ENCODE results near the gene CFAP46. TPM values are rescaled to one million over a fixed set of nuclear protein-coding genes. Genes with fewer than 3 reads are reported as not detected.
A peak's percentile ranks its signal among the peaks of the same experiment; 100 is the strongest.

The CFAP46 gene
- total and polyA plus RNA-seq, 2 donors from 2014 or later: 3.8 to 8.3 TPM

DNA sequence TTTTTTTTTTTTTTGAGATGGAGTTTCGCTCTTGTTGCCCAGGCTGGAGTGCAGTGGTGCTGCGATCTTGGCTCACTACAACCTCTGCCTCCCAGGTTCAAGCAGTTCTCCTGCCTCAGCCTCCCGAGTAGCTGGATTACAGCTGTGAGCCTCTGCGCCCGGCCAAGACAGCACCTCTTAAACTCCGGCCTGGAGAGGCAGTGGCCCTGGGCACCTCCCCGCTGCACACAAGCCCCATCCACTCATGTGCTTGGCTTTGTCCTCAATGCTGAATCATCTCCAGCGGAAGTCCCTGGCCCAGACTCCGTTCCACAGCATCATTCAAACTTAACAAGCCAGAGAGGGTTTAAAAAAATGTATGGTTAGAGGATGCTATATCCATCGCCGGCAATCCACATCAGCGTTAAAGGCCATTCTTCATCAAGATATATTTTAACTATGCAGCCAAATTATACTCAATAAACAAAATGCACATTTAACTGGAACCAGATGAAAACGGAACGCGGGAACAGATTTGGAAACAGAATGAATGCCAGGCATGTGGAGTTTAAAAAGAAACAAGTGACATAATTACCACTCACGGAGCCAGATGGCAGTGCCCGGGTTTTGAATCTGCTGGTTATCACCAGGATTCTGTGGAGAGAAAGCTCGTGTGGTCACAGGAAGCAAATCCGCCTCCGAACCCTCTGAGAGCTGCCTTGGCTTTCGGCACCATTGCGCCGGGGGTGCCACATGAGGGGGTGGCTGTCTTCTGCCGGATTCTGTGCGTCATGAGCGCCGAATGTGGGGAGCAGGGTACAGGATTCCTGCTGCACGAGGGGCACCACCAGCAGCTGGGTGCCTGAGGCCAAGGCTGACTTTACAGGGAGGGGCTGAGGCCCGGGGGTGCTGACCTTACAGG lies 45.6 kb upstream of the CFAP46 start:
- DNase-seq (peak in 1 of 5 donors; percentile 71), FAIRE-seq (no peak)
- H3K4me3 ChIP-seq (ENCODE audit: low read length in 3 of 3): no peak overlapping the region
- TF ChIP-seq, protein P1, sequence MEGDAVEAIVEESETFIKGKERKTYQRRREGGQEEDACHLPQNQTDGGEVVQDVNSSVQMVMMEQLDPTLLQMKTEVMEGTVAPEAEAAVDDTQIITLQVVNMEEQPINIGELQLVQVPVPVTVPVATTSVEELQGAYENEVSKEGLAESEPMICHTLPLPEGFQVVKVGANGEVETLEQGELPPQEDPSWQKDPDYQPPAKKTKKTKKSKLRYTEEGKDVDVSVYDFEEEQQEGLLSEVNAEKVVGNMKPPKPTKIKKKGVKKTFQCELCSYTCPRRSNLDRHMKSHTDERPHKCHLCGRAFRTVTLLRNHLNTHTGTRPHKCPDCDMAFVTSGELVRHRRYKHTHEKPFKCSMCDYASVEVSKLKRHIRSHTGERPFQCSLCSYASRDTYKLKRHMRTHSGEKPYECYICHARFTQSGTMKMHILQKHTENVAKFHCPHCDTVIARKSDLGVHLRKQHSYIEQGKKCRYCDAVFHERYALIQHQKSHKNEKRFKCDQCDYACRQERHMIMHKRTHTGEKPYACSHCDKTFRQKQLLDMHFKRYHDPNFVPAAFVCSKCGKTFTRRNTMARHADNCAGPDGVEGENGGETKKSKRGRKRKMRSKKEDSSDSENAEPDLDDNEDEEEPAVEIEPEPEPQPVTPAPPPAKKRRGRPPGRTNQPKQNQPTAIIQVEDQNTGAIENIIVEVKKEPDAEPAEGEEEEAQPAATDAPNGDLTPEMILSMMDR (IDR thresholded peaks at IDR 0.05; ENCODE audit: borderline replicate concordance, extremely low read depth, insufficient read depth): no peak
- intact Hi-C loops (cut with DNase I): no loop called here
- H3K4me1 ChIP-seq (ENCODE audit: control insufficient read depth in 2 of 3, insufficient read depth in 2 of 3, low read depth in 1 of 3, low read length in 3 of 3): no peaks in the 10 kb centered on the region
- no peaks in the 10 kb centered on the region for H3K36me3 ChIP-seq (ENCODE audit: control insufficient read depth in 2 of 3, insufficient read depth in 3 of 3, low read length in 3 of 3)
- no peak overlapping the region for H3K9ac ChIP-seq (ENCODE audit: low read length in 3 of 3)
- no peak overlapping the region for H3K27ac ChIP-seq (ENCODE audit: low read depth in 2 of 2, low read length in 2 of 2)
- no peaks in the 10 kb centered on the region for H3K9me3 ChIP-seq (ENCODE audit: control insufficient read depth in 2 of 3, insufficient read depth in 1 of 3, low read length in 3 of 3)
- no peaks in the 10 kb centered on the region for H3K27me3 ChIP-seq (ENCODE audit: control insufficient read depth, insufficient read depth, low read length)

DNA sequence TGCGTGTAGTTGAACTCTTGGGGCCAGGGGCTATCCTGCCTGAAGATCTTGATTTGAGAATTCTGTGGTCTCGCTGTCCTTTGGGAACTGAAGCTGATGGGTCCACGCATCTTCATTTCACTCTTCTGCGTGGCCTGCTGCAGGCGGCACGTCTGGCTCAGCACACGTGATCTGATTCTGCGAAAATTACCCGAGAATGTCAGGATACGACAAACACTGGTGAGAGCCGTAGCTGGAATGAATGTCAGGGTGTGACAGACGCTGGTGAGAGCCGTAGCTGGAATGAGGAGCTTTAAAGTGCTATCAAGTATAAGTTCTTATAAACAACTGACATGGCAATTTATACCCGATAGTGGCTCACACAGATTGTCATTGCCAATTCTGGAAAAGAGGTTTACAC lies 44.6 kb upstream of the CFAP46 start:
- DNase-seq: no peak
- TF ChIP-seq, protein P1 (IDR thresholded peaks at IDR 0.05; ENCODE audit: borderline replicate concordance, extremely low read depth, insufficient read depth): no peak
- no peaks in the 10 kb centered on the region for H3K27me3 ChIP-seq (ENCODE audit: control insufficient read depth, insufficient read depth, low read length)
- no peak overlapping the region for H3K27ac ChIP-seq (ENCODE audit: low read depth in 2 of 2, low read length in 2 of 2)
- H3K4me3 ChIP-seq (ENCODE audit: low read length in 3 of 3): no peak overlapping the region
- no peak for FAIRE-seq
- intact Hi-C loops (cut with DNase I): no loop called here
- H3K9ac ChIP-seq (ENCODE audit: low read length in 3 of 3): no peak overlapping the region
- peaks cover 0 to 3% (median 0%) of the 10 kb centered on the region in 3 donors for H3K4me1 ChIP-seq (ENCODE audit: control insufficient read depth in 2 of 3, insufficient read depth in 2 of 3, low read depth in 1 of 3, low read length in 3 of 3)
- H3K9me3 ChIP-seq (ENCODE audit: control insufficient read depth in 2 of 3, insufficient read depth in 1 of 3, low read length in 3 of 3): no peaks in the 10 kb centered on the region
- no peaks in the 10 kb centered on the region for H3K36me3 ChIP-seq (ENCODE audit: control insufficient read depth in 2 of 3, insufficient read depth in 3 of 3, low read length in 3 of 3)

DNA sequence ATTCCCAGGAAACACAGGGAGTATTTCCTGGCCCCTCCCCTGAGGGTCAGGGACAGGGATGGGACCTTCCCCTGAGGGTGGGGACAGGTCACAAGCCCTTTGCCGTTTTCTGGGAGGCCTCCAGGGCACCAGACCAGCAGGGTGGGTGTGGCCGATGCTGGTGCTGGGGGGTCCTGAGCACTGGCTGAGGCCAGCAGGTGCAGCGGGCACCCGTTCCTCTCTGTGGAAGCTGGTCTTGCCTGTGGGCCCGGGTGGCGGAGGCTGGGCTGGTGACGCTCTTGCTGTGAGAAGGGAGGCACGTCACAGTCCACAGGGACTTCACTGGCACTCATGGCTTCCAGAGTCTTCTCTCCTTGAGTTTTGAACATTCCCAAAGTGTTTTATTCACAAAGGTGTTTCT lies 44.2 kb upstream of the CFAP46 start:
- Histone ChIP-seq H3K36me3 (ENCODE audit: control insufficient read depth in 2 of 3, insufficient read depth in 3 of 3, low read length in 3 of 3) (no peaks in the 10 kb centered on the region), H3K27me3 (ENCODE audit: control insufficient read depth, insufficient read depth, low read length) (no peaks in the 10 kb centered on the region), H3K9ac (ENCODE audit: low read length in 3 of 3) (no peak overlapping the region), H3K9me3 (ENCODE audit: control insufficient read depth in 2 of 3, insufficient read depth in 1 of 3, low read length in 3 of 3) (no peaks in the 10 kb centered on the region), H3K4me3 (ENCODE audit: low read length in 3 of 3) (no peak overlapping the region), H3K27ac (ENCODE audit: low read depth in 2 of 2, low read length in 2 of 2) (no peak overlapping the region), H3K4me1 (ENCODE audit: control insufficient read depth in 2 of 3, insufficient read depth in 2 of 3, low read depth in 1 of 3, low read length in 3 of 3) (peaks cover 0 to 3% (median 0%) of the 10 kb centered on the region in 3 donors)
- intact Hi-C loops (cut with DNase I): no loop called here
- FAIRE-seq (no peak), DNase-seq (peak in 1 of 5 donors; percentile 56)
- TF ChIP-seq, protein P1 (IDR thresholded peaks at IDR 0.05; ENCODE audit: borderline replicate concordance, extremely low read depth, insufficient read depth): no peak
